Neuronal stem cell (in vitro differentiated cells): Measurements from ENCODE around the gene NUP210L.
"Not testable (repeated sequence)": the region's sequence is repeated elsewhere in the genome, so short reads cannot be mapped to it uniquely, and the experiment has no call there.

Experiments used
- DNase-seq: peaks from one replicate; pipeline ENCODE4 v3.0.0-alpha.2; 2013; ENCODE audit warnings: low spot score
- H2AFZ ChIP-seq: one replicate; pipeline ENCODE4 v1.6.1; 2013; ENCODE audit warnings: mild to moderate bottlenecking, low read length, inconsistent platforms
- H2AK5ac ChIP-seq: 2 replicates; pipeline ENCODE4 v1.6.1; 2013; ENCODE audit warnings: low read depth, mild to moderate bottlenecking, inconsistent platforms, low read length, moderate library complexity, mixed read lengths
- H2BK120ac ChIP-seq: 2 replicates; pipeline ENCODE4 v1.6.1; 2013; ENCODE audit warnings: low read depth, mild to moderate bottlenecking, inconsistent platforms, low read length, moderate library complexity, mixed read lengths
- H2BK12ac ChIP-seq: one replicate; pipeline ENCODE4 v1.6.1; 2013; ENCODE audit warnings: low read length, inconsistent platforms
- H2BK15ac ChIP-seq: 2 replicates; pipeline ENCODE4 v1.6.1; 2013; ENCODE audit warnings: mild to moderate bottlenecking, low read length, inconsistent platforms, mixed read lengths
- H2BK5ac ChIP-seq: one replicate; pipeline ENCODE4 v1.6.1; 2013; ENCODE audit warnings: inconsistent platforms, mild to moderate bottlenecking, low read length, moderate library complexity
- H3K14ac ChIP-seq: one replicate; pipeline ENCODE4 v1.6.1; 2013; ENCODE audit warnings: low read length, inconsistent platforms
- H3K18ac ChIP-seq: 2 replicates; pipeline ENCODE4 v1.6.1; 2013; ENCODE audit warnings: low read length, inconsistent platforms
- H3K23ac ChIP-seq: 2 replicates; pipeline ENCODE4 v1.6.1; 2013; ENCODE audit warnings: low read depth, mild to moderate bottlenecking, mixed read lengths, low read length, inconsistent platforms; ENCODE audit not compliant: poor library complexity
- H3K27ac ChIP-seq: replicated peaks from 3 replicates; pipeline ENCODE4 v1.5.1; 2013; ENCODE audit warnings: low read length, inconsistent platforms
- H3K27me3 ChIP-seq, 3 experiments: 2 replicates each; pipeline ENCODE4 v1.6.1; 2013; ENCODE audit warnings: low read length in 3 of 3, mild to moderate bottlenecking in 2 of 3, inconsistent platforms in 1 of 3, low read depth in 1 of 3, mixed read lengths in 1 of 3, moderate library complexity in 1 of 3; ENCODE audit not compliant: control insufficient read depth in 3 of 3, insufficient read depth in 3 of 3
- H3K36me3 ChIP-seq, 2 donors: replicated peaks in 1 of 2; 2 replicates each; pipeline ENCODE4 v1.6.1; 2013; ENCODE audit warnings: low read length in 2 of 2; ENCODE audit not compliant: control insufficient read depth in 2 of 2, insufficient read depth in 2 of 2
- H3K4ac ChIP-seq: 2 replicates; pipeline ENCODE4 v1.6.1; 2013; ENCODE audit warnings: inconsistent platforms, mild to moderate bottlenecking, low read length, moderate library complexity
- H3K4me1 ChIP-seq, 2 donors: 1 replicate in 1 of 2; 2 replicates in 1 of 2; pipeline ENCODE4 v1.6.1; 2013; ENCODE audit warnings: low read length in 2 of 2, low read depth in 1 of 2; ENCODE audit not compliant: control insufficient read depth in 2 of 2, insufficient read depth in 1 of 2
- H3K4me2 ChIP-seq: one replicate; pipeline ENCODE4 v1.6.1; 2013; ENCODE audit warnings: mild to moderate bottlenecking, low read length, inconsistent platforms; ENCODE audit not compliant: insufficient read depth, poor library complexity, severe bottlenecking
- H3K4me3 ChIP-seq, 2 donors: 2 replicates each; pipeline ENCODE4 v1.5.1; 2013; ENCODE audit warnings: low read length in 2 of 2, mild to moderate bottlenecking in 2 of 2, inconsistent platforms in 1 of 2, moderate library complexity in 1 of 2
- H3K79me1 ChIP-seq: one replicate; pipeline ENCODE4 v1.6.1; 2013; ENCODE audit warnings: low read depth, mild to moderate bottlenecking, inconsistent platforms, low read length, moderate library complexity
- H3K9ac ChIP-seq: one replicate; pipeline ENCODE4 v1.6.1; 2013; ENCODE audit warnings: mild to moderate bottlenecking, low read depth, low read length, inconsistent platforms; ENCODE audit not compliant: poor library complexity
- H3K9me3 ChIP-seq, 2 donors: replicated peaks in 1 of 2; 2 replicates each; pipeline versions ENCODE3 to v1.6.1; 2013; ENCODE audit warnings: low read length in 2 of 2, mild to moderate bottlenecking in 2 of 2, inconsistent platforms in 1 of 2, low read depth in 1 of 2, mixed read lengths in 1 of 2, moderate library complexity in 1 of 2; ENCODE audit not compliant: control insufficient read depth in 2 of 2, insufficient read depth in 1 of 2
- H4K8ac ChIP-seq: one replicate; pipeline ENCODE4 v1.6.1; 2013; ENCODE audit warnings: low read depth, mild to moderate bottlenecking, inconsistent platforms, low read length, moderate library complexity
- H4K91ac ChIP-seq: one replicate; pipeline ENCODE4 v1.6.1; 2013; ENCODE audit warnings: low read length, low read depth, mild to moderate bottlenecking, inconsistent platforms; ENCODE audit not compliant: poor library complexity
- WGBS, 2 donors: extraction: QIAGEN DNeasy Blood & Tissue Kit; methylation state at CpG; one replicate each; pipeline ENCODE4 v1.1.7; 2013; ENCODE audit warnings: missing lambda C conversion rate in 2 of 2, mixed read lengths in 1 of 2; ENCODE audit not compliant: insufficient read length in 2 of 2, insufficient replicate concordance in 1 of 2; ENCODE audit errors: extremely low coverage in 2 of 2; 5-methylcytosine and 5-hydroxymethylcytosine counted together

Gene NUP210L

GRCh38 chr1:154047436-154047835 lies 107.4 kb downstream of the NUP210L start:
- H4K8ac ChIP-seq, H2BK12ac ChIP-seq, H3K79me1 ChIP-seq, H3K4me1 ChIP-seq, H3K23ac ChIP-seq, H2AK5ac ChIP-seq, H3K27ac ChIP-seq, H3K36me3 ChIP-seq, H3K18ac ChIP-seq, H3K4ac ChIP-seq, H4K91ac ChIP-seq, H2BK120ac ChIP-seq, H3K14ac ChIP-seq, H3K9ac ChIP-seq, H2AFZ ChIP-seq, H3K27me3 ChIP-seq, H3K4me2 ChIP-seq, H2BK5ac ChIP-seq, H3K4me3 ChIP-seq, H3K9me3 ChIP-seq, DNase-seq, H2BK15ac ChIP-seq: not testable (repeated sequence)
- WGBS, 2 donors: no CpG with 5 or more reads among the region's 4 CpGs

- H3K4ac ChIP-seq, H4K91ac ChIP-seq, H3K27me3 ChIP-seq, H3K36me3 ChIP-seq, H2AFZ ChIP-seq, DNase-seq, H3K4me2 ChIP-seq, H3K18ac ChIP-seq, H3K9me3 ChIP-seq, H2BK12ac ChIP-seq, H3K79me1 ChIP-seq, H3K9ac ChIP-seq, H2AK5ac ChIP-seq, H2BK15ac ChIP-seq, H3K27ac ChIP-seq, H2BK5ac ChIP-seq, H3K14ac ChIP-seq, H2BK120ac ChIP-seq, H3K4me1 ChIP-seq, H4K8ac ChIP-seq, H3K23ac ChIP-seq, H3K4me3 ChIP-seq: not testable (repeated sequence)
- no CpG with 5 or more reads among the region's 1 CpG for WGBS, 2 donors
Observed at GRCh38 chr1:154033697-154034096, 121.2 kb downstream of the NUP210L start.

- no peak for DNase-seq
- Histone ChIP-seq H3K27me3 (no peaks in the 10 kb centered on the region), H3K4me3 (no peak overlapping the region), H3K9ac (no peak overlapping the region), H2BK5ac (no peak overlapping the region), H3K18ac (no peak overlapping the region), H2AK5ac (no peak overlapping the region), H3K79me1 (no peaks in the 10 kb centered on the region), H4K91ac (no peak overlapping the region), H2AFZ (no peak overlapping the region), H3K36me3 (no peaks in the 10 kb centered on the region), H2BK15ac (no peak overlapping the region), H2BK120ac (no peak overlapping the region), H3K23ac (no peak overlapping the region), H2BK12ac (no peak overlapping the region), H3K9me3 (no peaks in the 10 kb centered on the region), H3K14ac (no peak overlapping the region), H4K8ac (no peak overlapping the region), H3K4ac (no peak overlapping the region), H3K4me1 (no peaks in the 10 kb centered on the region), H3K4me2 (no peak overlapping the region), H3K27ac (no peak overlapping the region)
- no CpG with 5 or more reads among the region's 1 CpG for WGBS, 2 donors
Observed at GRCh38 chr1:154019940-154020339, 134.9 kb downstream of the NUP210L start.

GRCh38 chr1:154019269-154019668 lies 135.6 kb downstream of the NUP210L start:
- H3K23ac ChIP-seq: no peak overlapping the region
- H2BK12ac ChIP-seq: no peak overlapping the region
- no peaks in the 10 kb centered on the region for H3K27me3 ChIP-seq
- H3K4me1 ChIP-seq: no peaks in the 10 kb centered on the region
- no peak overlapping the region for H3K18ac ChIP-seq
- H2BK15ac ChIP-seq: no peak overlapping the region
- H3K27ac ChIP-seq: no peak overlapping the region
- DNase-seq: no peak
- no peak overlapping the region for H2AK5ac ChIP-seq
- H3K4me3 ChIP-seq: no peak overlapping the region
- no peak overlapping the region for H3K14ac ChIP-seq
- no peak overlapping the region for H3K9ac ChIP-seq
- no peaks in the 10 kb centered on the region for H3K9me3 ChIP-seq
- no peak overlapping the region for H2BK5ac ChIP-seq
- H2AFZ ChIP-seq: no peak overlapping the region
- H3K4ac ChIP-seq: no peak overlapping the region
- no peak overlapping the region for H4K91ac ChIP-seq
- no peaks in the 10 kb centered on the region for H3K79me1 ChIP-seq
- WGBS, 2 donors: no CpG with 5 or more reads among the region's 4 CpGs
- no peak overlapping the region for H2BK120ac ChIP-seq
- no peaks in the 10 kb centered on the region for H3K36me3 ChIP-seq
- no peak overlapping the region for H3K4me2 ChIP-seq
- H4K8ac ChIP-seq: no peak overlapping the region
